Uterus (tissue), 2 donors: ENCODE results near the gene SFT2D3.

ENCODE experiments used
- POLR2A ChIP-seq, 2 donors: fragments of 450-650 bp; IDR thresholded peaks; one replicate each; pipeline ENCODE4 v1.6.1; 2016; ENCODE audit warnings: antibody characterized with exemption in 2 of 2, mild to moderate bottlenecking in 1 of 2, moderate library complexity in 1 of 2
- TF ChIP-seq, protein P1 (sequence below), 4 experiments: fragments of 200-600 bp in 2 of 4; fragments of 450-650 bp in 2 of 4; sonication (generic) in 2 of 4; IDR thresholded peaks; one replicate each; pipeline ENCODE4 v1.5.1; 2016 to 2019; ENCODE audit warnings: antibody characterized with exemption in 4 of 4, mild to moderate bottlenecking in 2 of 4, moderate library complexity in 1 of 4

DNA sequence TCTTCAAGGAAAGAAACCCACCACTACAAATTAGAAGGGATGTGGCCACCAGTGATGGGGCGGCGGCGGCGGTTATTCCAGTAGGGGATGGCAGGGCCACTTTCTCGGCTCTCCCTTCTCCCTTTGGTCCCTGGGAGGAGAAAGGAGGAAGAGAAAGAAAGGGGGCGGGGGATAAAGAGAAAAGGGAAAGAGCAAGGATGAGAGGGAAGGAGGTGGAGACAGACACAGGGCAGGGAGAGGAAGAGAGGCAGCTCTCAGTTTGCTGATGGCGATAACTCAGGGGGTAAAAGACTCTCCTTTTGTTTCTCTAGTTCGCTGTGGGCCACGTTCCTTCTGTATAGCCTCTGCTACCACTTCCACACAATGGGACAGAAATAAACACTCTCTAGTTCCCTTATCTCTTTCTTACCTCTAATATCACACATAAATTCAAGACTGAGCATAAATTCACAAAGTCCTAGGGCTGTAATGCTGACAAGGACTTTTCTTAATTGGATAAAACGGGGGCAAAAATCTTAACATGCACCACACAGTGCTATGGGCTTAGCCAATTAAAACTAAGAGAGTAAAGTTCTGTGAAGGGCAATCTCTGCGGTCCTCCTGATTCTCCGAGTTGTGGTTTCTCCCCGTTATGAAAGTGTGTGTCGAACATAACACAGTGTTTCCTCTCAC, 14.6 kb downstream of the SFT2D3 start:
- TF ChIP-seq, protein P1, sequence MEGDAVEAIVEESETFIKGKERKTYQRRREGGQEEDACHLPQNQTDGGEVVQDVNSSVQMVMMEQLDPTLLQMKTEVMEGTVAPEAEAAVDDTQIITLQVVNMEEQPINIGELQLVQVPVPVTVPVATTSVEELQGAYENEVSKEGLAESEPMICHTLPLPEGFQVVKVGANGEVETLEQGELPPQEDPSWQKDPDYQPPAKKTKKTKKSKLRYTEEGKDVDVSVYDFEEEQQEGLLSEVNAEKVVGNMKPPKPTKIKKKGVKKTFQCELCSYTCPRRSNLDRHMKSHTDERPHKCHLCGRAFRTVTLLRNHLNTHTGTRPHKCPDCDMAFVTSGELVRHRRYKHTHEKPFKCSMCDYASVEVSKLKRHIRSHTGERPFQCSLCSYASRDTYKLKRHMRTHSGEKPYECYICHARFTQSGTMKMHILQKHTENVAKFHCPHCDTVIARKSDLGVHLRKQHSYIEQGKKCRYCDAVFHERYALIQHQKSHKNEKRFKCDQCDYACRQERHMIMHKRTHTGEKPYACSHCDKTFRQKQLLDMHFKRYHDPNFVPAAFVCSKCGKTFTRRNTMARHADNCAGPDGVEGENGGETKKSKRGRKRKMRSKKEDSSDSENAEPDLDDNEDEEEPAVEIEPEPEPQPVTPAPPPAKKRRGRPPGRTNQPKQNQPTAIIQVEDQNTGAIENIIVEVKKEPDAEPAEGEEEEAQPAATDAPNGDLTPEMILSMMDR (IDR thresholded peaks at IDR 0.05): no peak
- no peak for TF ChIP-seq POLR2A (IDR thresholded peaks at IDR 0.05)
